Measurements from ENCODE around the gene RGS19.

Gene RGS19

DNA sequence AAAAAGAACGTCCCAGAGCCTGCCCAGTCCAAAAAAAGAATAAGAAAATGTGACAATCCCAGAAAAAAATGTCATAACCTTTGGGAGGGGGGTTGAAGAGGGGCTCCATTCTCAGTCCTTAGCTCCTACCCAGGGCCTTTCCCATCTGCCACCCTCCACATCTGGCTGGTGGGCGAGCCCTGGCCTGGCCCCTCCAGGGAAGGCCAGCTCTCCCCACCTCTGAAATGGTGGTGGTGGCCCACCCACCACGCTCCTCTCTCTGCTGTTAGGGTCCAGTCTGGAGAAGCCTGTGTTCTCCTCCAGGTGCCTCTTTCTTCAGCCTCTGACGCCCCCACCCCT, 415 bp downstream of the RGS19 start:
- peaks cover 6% of the 10 kb centered on the region for H3K4me1 ChIP-seq (ENCODE audit: control insufficient read depth, low read depth, low read length)
- H3K27me3 ChIP-seq (ENCODE audit: control insufficient read depth, insufficient read depth, low read length), result peaks cover 37% of the 10 kb centered on the region
- H3K9ac ChIP-seq (ENCODE audit: low read length), result peak overlapping the region; percentile 53
- no peaks in the 10 kb centered on the region for H3K36me3 ChIP-seq (ENCODE audit: control insufficient read depth, low read depth, low read length)
- H3K4me3 ChIP-seq (ENCODE audit: low read length), result peak overlapping the region; percentile 66
- H3K27ac ChIP-seq (ENCODE audit: low read length), result no peak overlapping the region
- no peaks in the 10 kb centered on the region for H3K9me3 ChIP-seq (ENCODE audit: control insufficient read depth, low read depth, low read length)

DNA sequence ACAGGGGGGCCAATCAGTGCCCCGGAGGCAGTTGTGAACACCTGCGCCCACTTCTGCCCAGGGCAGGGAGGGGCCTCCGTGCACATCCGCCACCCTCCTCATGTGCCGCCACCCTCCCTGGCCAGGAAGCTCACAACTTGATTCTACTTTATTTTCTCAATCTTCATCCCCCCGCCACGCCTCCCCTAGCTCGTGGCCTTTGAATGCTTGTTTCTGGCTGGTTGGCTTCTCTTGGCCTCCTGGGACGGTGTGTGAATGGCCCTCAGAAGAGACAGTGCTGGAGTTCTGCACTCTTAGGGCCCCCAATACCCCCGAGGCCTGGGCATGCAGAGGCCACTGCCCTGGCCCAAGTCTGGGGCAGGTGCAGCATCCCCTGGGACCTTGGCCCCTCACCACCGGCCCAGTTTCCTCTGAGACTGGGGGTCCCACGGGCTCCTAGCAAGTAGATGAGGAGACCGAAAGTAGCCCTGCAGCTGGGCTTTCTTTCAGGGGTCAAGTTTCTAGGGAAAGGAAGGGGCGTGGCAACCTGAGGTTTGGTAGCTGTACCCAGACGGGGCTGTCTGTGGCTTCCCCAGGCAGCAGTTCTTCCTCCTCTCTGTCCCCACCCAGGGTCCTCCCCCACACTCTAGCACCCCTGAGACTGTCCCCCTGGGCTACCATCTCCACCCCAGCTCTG, 1.3 kb downstream of the RGS19 start:
- peaks cover 6% of the 10 kb centered on the region for H3K4me1 ChIP-seq (ENCODE audit: control insufficient read depth, low read depth, low read length)
- H3K27ac ChIP-seq (ENCODE audit: low read length), result no peak overlapping the region
- H3K9me3 ChIP-seq (ENCODE audit: control insufficient read depth, low read depth, low read length), result no peaks in the 10 kb centered on the region
- no peak overlapping the region for H3K9ac ChIP-seq (ENCODE audit: low read length)
- H3K4me3 ChIP-seq (ENCODE audit: low read length), result no peak overlapping the region
- peaks cover 31% of the 10 kb centered on the region for H3K27me3 ChIP-seq (ENCODE audit: control insufficient read depth, insufficient read depth, low read length)
- H3K36me3 ChIP-seq (ENCODE audit: control insufficient read depth, low read depth, low read length), result no peaks in the 10 kb centered on the region

DNA sequence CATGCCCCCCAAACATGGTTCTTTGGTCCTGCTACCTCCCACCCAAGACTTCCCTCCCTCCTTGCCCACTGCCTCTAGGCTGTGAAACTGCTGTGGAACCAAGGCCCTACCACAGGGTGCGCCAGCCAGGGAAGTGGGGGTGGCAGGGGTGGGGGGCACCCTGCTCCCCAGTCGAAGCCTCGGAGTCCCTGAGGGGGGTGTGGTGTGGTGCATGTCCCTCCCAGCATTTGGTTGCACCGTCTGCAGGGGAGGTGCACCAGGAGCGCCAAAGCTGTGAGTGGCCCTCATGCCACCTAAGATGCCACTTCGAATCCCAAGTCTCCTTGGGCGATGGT, 1.8 kb downstream of the RGS19 start:
- H3K4me3 ChIP-seq (ENCODE audit: low read length), result no peak overlapping the region
- H3K36me3 ChIP-seq (ENCODE audit: control insufficient read depth, low read depth, low read length), result no peaks in the 10 kb centered on the region
- H3K4me1 ChIP-seq (ENCODE audit: control insufficient read depth, low read depth, low read length), result peaks cover 6% of the 10 kb centered on the region
- peaks cover 26% of the 10 kb centered on the region for H3K27me3 ChIP-seq (ENCODE audit: control insufficient read depth, insufficient read depth, low read length)
- no peak overlapping the region for H3K27ac ChIP-seq (ENCODE audit: low read length)
- no peak overlapping the region for H3K9ac ChIP-seq (ENCODE audit: low read length)
- no peaks in the 10 kb centered on the region for H3K9me3 ChIP-seq (ENCODE audit: control insufficient read depth, low read depth, low read length)

DNA sequence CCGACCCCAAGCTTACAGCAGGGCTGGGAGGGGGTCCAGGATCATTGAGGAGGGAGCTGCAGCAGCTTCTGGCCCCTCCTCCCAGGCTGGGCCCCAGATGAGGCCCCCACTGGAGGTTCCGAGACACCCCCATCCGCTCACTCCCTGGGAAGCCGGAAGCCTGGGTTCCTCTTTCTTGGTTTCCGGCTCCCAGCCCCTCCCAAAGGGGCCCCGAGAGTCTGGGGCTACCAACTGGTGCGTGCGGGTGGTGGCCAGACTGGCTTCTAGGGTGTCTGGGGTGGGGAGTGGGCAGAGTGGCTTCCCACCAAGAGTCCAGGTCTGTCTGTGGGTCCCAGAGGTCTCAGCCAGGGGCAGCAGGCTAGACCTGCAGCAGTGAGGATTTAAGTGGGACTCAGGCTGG, 2.2 kb downstream of the RGS19 start:
- no peak overlapping the region for H3K27ac ChIP-seq (ENCODE audit: low read length)
- H3K36me3 ChIP-seq (ENCODE audit: control insufficient read depth, low read depth, low read length), result no peaks in the 10 kb centered on the region
- H3K4me3 ChIP-seq (ENCODE audit: low read length), result no peak overlapping the region
- peaks cover 22% of the 10 kb centered on the region for H3K27me3 ChIP-seq (ENCODE audit: control insufficient read depth, insufficient read depth, low read length)
- H3K9ac ChIP-seq (ENCODE audit: low read length), result no peak overlapping the region
- H3K9me3 ChIP-seq (ENCODE audit: control insufficient read depth, low read depth, low read length), result no peaks in the 10 kb centered on the region
- H3K4me1 ChIP-seq (ENCODE audit: control insufficient read depth, low read depth, low read length), result peaks cover 6% of the 10 kb centered on the region

DNA sequence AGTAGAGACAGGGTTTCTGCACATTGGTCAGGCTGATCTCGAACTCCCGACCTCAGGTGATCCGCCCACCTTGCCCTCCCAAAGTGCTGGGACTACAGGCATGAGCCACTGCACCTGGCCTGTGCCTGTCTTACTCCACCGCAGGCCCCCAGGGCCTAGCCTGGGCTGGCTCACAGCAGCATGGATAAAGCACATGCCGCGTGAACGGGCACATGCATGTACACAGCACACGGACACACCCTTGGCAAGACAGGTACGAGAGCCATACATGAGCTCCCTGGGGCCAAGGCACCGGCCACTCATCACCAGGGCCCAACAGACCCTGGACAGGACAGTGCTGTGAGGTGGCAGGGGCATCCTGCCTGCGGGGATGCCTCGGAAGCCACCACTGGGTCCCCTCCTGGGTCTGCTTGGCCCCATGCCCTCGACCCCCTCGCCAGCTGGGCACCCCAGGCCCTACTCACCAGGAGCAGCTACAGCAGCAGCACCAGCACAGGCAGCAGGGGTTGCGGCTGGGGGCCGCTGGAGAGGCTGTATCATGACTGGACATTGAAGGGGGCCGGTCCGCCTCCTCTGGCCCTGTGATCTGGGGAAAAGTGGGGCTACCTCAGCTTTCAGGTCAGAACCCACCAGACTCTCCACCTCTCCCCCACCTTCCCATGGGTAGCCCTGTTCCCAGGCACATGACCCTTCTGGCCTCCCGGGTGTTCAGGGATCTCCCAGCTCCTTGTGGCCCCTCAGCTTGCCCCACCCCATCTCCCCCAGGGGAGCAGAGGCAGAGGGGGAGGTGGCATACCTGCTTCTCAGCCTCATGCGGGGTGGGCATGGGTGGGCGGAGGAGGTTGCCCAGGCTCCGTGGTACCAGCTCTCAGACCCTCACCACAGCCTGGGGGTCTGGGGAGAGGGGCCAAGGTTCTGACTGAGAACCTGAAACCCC, 3.0 kb downstream of the RGS19 start:
- no peaks in the 10 kb centered on the region for H3K9me3 ChIP-seq (ENCODE audit: control insufficient read depth, low read depth, low read length)
- no peaks in the 10 kb centered on the region for H3K36me3 ChIP-seq (ENCODE audit: control insufficient read depth, low read depth, low read length)
- no peak overlapping the region for H3K9ac ChIP-seq (ENCODE audit: low read length)
- H3K4me1 ChIP-seq (ENCODE audit: control insufficient read depth, low read depth, low read length), result peaks cover 6% of the 10 kb centered on the region
- peaks cover 14% of the 10 kb centered on the region for H3K27me3 ChIP-seq (ENCODE audit: control insufficient read depth, insufficient read depth, low read length)
- H3K4me3 ChIP-seq (ENCODE audit: low read length), result no peak overlapping the region
- no peak overlapping the region for H3K27ac ChIP-seq (ENCODE audit: low read length)

DNA sequence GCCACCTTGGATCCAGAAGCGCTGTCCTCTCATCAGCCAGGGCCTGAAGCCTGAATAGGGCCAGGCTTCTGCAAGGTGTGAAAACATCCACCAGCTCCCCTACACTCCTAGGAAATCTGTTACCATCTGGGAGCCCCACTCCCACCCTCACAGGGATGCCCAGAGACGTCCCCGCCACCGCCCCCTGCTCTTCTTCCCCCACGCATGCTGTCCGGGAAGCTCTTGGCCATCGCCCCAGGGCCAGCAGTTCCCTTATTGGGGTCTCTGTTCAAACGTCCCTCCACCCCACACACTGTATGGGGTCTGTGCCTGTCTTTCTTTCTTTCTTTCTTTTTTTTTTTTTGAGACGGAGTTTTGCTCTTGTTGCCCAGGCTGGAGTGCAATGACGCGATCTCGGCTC, 3.8 kb downstream of the RGS19 start:
- Histone ChIP-seq H3K4me3 (ENCODE audit: low read length) (no peak overlapping the region), H3K36me3 (ENCODE audit: control insufficient read depth, low read depth, low read length) (no peaks in the 10 kb centered on the region), H3K27ac (ENCODE audit: low read length) (no peak overlapping the region), H3K9me3 (ENCODE audit: control insufficient read depth, low read depth, low read length) (no peaks in the 10 kb centered on the region), H3K9ac (ENCODE audit: low read length) (no peak overlapping the region), H3K4me1 (ENCODE audit: control insufficient read depth, low read depth, low read length) (peaks cover 6% of the 10 kb centered on the region), H3K27me3 (ENCODE audit: control insufficient read depth, insufficient read depth, low read length) (peaks cover 6% of the 10 kb centered on the region)

DNA sequence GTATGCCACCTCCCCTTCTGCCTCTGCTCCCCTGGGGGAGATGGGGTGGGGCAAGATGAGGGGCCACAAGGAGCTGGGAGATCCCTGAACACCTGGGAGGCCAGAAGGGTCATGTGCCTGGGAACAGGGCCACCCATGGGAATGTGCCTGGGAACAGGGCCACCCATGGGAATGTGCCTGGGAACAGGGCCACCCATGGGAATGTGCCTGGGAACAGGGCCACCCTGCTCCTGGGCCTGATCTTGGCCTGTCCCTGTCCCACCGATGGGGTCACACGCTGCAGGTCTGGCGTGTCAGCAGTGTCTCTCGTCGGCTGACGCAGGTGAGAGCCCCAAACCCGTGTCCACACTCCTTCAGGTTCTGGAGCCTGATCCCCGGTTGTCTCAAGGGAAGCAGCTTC, 4.4 kb downstream of the RGS19 start:
- Histone ChIP-seq H3K9me3 (ENCODE audit: control insufficient read depth, low read depth, low read length) (no peaks in the 10 kb centered on the region), H3K4me3 (ENCODE audit: low read length) (no peak overlapping the region), H3K9ac (ENCODE audit: low read length) (no peak overlapping the region), H3K27ac (ENCODE audit: low read length) (no peak overlapping the region), H3K4me1 (ENCODE audit: control insufficient read depth, low read depth, low read length) (peaks cover 6% of the 10 kb centered on the region), H3K27me3 (ENCODE audit: control insufficient read depth, insufficient read depth, low read length) (peaks cover under 1% of the 10 kb centered on the region), H3K36me3 (ENCODE audit: control insufficient read depth, low read depth, low read length) (no peaks in the 10 kb centered on the region)

DNA sequence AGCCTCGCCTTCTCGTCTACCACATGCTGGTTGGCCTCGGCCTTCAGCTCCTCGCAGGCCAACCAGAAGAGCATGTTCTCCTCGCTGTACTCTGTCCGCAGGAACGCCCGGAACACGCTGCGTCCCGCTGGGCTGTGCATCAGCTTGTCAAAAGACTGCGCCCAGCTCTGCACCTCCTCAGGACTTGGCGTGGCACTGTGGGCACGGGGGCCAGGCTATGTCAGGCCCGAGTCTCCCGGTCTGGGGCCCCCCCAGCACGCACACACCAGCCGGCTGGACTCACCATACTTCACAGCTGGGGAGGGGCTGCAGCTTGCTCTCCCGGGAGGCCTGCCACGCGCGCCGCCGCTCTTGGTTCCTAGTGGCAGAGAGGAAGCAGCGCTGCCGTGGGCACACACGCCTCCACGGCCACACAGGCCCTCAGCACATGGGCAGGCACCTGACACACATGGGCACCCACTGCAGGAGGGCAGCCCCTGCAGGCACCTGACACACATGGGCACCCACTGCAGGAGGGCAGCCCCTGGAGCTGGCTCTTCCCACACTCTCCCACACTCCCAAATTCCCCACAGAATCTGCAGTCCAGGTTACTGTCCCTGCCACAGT, 5.0 kb downstream of the RGS19 start:
- H3K9me3 ChIP-seq (ENCODE audit: control insufficient read depth, low read depth, low read length), result no peaks in the 10 kb centered on the region
- no peak overlapping the region for H3K4me3 ChIP-seq (ENCODE audit: low read length)
- H3K27ac ChIP-seq (ENCODE audit: low read length), result no peak overlapping the region
- H3K36me3 ChIP-seq (ENCODE audit: control insufficient read depth, low read depth, low read length), result no peaks in the 10 kb centered on the region
- no peaks in the 10 kb centered on the region for H3K27me3 ChIP-seq (ENCODE audit: control insufficient read depth, insufficient read depth, low read length)
- H3K4me1 ChIP-seq (ENCODE audit: control insufficient read depth, low read depth, low read length), result peaks cover 6% of the 10 kb centered on the region
- H3K9ac ChIP-seq (ENCODE audit: low read length), result no peak overlapping the region

DNA sequence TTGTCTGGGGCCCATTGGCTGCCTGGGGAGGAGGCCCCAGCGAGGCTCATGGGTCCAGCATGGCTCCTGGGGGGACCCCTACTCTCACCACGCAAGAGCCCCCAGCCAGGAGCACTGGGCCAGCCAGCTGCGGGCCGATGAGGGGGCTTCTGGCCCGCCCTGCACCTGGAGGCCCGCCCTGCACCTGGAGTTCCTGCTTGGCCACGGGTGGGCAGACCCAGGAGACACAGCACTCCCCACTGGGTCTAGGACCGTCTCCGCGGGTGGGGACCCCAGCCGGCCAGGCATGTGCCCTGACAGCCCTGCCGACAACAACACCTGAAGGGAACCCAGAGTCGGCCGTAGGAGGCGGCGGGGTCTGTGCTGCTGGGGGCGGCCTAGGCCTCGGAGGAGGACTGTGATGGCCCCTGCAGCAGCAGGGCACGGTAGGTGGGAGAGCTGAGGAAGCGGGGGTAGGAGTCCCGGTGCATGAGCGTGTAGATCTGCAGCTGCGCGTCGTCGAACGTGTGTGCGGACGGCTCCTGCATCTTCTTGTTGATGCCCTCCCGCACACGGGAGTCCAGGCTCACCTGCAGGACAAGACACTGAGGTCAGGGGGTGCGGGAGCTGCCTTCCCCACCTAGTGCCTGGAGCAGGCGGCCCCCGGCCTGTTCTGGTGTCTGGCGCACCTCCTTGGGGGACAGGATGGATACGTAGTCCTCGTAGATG, 5.7 kb downstream of the RGS19 start:
- no peak overlapping the region for H3K4me3 ChIP-seq (ENCODE audit: low read length)
- H3K9ac ChIP-seq (ENCODE audit: low read length), result no peak overlapping the region
- peaks cover 2% of the 10 kb centered on the region for H3K4me1 ChIP-seq (ENCODE audit: control insufficient read depth, low read depth, low read length)
- H3K36me3 ChIP-seq (ENCODE audit: control insufficient read depth, low read depth, low read length), result no peaks in the 10 kb centered on the region
- H3K27ac ChIP-seq (ENCODE audit: low read length), result no peak overlapping the region
- H3K9me3 ChIP-seq (ENCODE audit: control insufficient read depth, low read depth, low read length), result no peaks in the 10 kb centered on the region
- no peaks in the 10 kb centered on the region for H3K27me3 ChIP-seq (ENCODE audit: control insufficient read depth, insufficient read depth, low read length)

DNA sequence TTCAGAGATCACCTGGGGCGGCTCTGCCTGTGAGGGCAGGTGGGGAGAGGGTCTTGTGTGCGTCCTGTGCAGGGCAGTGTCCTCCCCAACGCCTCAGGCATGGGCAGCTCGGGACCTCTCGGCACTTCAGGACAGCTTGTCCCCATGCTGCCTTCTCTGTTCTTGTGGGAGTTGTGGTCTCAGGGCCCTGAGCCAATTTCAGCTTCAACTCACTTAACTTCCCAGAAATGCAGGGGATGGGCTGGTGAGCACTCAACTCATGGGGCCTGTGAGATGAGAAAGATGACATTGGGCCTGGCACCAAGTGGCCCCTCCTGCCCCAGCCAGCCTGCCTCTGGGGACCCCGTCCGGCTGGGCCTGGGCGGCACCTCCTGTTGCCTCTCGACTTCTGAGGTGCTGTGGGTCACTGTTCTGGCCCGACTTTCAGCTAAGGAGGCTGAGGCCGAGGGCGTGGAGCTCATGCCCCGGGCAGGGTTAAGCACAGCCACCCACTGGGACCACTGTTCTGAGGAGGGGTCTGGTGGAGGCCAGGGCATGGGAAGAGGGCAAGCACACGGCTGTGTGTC, 6.7 kb downstream of the RGS19 start:
- Histone ChIP-seq H3K27me3 (ENCODE audit: control insufficient read depth, insufficient read depth, low read length) (no peaks in the 10 kb centered on the region), H3K36me3 (ENCODE audit: control insufficient read depth, low read depth, low read length) (no peaks in the 10 kb centered on the region), H3K4me3 (ENCODE audit: low read length) (no peak overlapping the region), H3K9me3 (ENCODE audit: control insufficient read depth, low read depth, low read length) (no peaks in the 10 kb centered on the region), H3K9ac (ENCODE audit: low read length) (no peak overlapping the region), H3K27ac (ENCODE audit: low read length) (no peak overlapping the region), H3K4me1 (ENCODE audit: control insufficient read depth, low read depth, low read length) (no peaks in the 10 kb centered on the region)

All from iPS-18a (cell line).